ENCODE data around the gene CIRBP.
"Not testable (repeated sequence)": the region's sequence is repeated elsewhere in the genome, so short reads cannot be mapped to it uniquely, and the experiment has no call there.

The CIRBP gene

GRCh38 chr19:1243768-1244692, 25.1 kb upstream of the CIRBP start:
- peak; percentile 69 to 76 for DNase-seq (ENCODE audit: low read depth in 1 of 2, low spot score in 1 of 2)

GRCh38 chr19:1244693-1245451, 24.3 kb upstream of the CIRBP start:
- DNase-seq (ENCODE audit: low read depth in 1 of 2, low spot score in 1 of 2), result no peak

- DNase-seq (ENCODE audit: low read depth in 1 of 2, low spot score in 1 of 2), result no peak
Observed at GRCh38 chr19:1245494-1246264, 23.5 kb upstream of the CIRBP start.

- not testable (repeated sequence) for DNase-seq (ENCODE audit: low read depth in 1 of 2, low spot score in 1 of 2)
Observed at GRCh38 chr19:1246265-1247087, 22.7 kb upstream of the CIRBP start.

GRCh38 chr19:1247748-1248138, 21.4 kb upstream of the CIRBP start:
- no peak for DNase-seq (ENCODE audit: low read depth in 1 of 2, low spot score in 1 of 2)

GRCh38 chr19:1248139-1248785, 20.9 kb upstream of the CIRBP start, which contains the start of gene MIDN:
MIDN (plus strand) TSS chr19:1248583; CDS start chr19:1250297, 1,714 bp downstream.
- DNase-seq (ENCODE audit: low read depth in 1 of 2, low spot score in 1 of 2), result no peak

GRCh38 chr19:1248786-1249297, 20.3 kb upstream of the CIRBP start:
- DNase-seq (ENCODE audit: low read depth in 1 of 2, low spot score in 1 of 2), result peak; percentile 65 to 69

GRCh38 chr19:1249298-1249989, 19.7 kb upstream of the CIRBP start:
- DNase-seq (ENCODE audit: low read depth in 1 of 2, low spot score in 1 of 2), result peak; percentile 87 to 91

GRCh38 chr19:1249990-1250436, 19.1 kb upstream of the CIRBP start:
- DNase-seq (ENCODE audit: low read depth in 1 of 2, low spot score in 1 of 2), result no peak

- no peak for DNase-seq (ENCODE audit: low read depth in 1 of 2, low spot score in 1 of 2)
Observed at GRCh38 chr19:1250437-1251260, 18.5 kb upstream of the CIRBP start.

GRCh38 chr19:1251330-1252220, 17.6 kb upstream of the CIRBP start:
- no peak for DNase-seq (ENCODE audit: low read depth in 1 of 2, low spot score in 1 of 2)

GRCh38 chr19:1252221-1252820, 16.8 kb upstream of the CIRBP start:
- DNase-seq (ENCODE audit: low read depth in 1 of 2, low spot score in 1 of 2), result no peak

GRCh38 chr19:1252821-1253513, 16.2 kb upstream of the CIRBP start:
- DNase-seq (ENCODE audit: low read depth in 1 of 2, low spot score in 1 of 2), result no peak

- DNase-seq (ENCODE audit: low read depth in 1 of 2, low spot score in 1 of 2), result no peak
Observed at GRCh38 chr19:1253514-1254080, 15.5 kb upstream of the CIRBP start.

GRCh38 chr19:1254081-1254527, 15.0 kb upstream of the CIRBP start:
- DNase-seq (ENCODE audit: low read depth in 1 of 2, low spot score in 1 of 2), result no peak

All from activated CD4-positive, alpha-beta T cell treated with anti-CD3 and anti-CD28 coated beads, Interleukin-2, amount 50 U/mL, for 24 hours (primary cell).